GM21529 (cell line): Measurements from ENCODE around the gene GAA.

Experiments used
- ATAC-seq: cut with Tn5 transposase; IDR thresholded peaks from one replicate; pipeline ENCODE4 v1.9.1; 2021; ENCODE audit not compliant: unreplicated experiment

Gene GAA

DNA sequence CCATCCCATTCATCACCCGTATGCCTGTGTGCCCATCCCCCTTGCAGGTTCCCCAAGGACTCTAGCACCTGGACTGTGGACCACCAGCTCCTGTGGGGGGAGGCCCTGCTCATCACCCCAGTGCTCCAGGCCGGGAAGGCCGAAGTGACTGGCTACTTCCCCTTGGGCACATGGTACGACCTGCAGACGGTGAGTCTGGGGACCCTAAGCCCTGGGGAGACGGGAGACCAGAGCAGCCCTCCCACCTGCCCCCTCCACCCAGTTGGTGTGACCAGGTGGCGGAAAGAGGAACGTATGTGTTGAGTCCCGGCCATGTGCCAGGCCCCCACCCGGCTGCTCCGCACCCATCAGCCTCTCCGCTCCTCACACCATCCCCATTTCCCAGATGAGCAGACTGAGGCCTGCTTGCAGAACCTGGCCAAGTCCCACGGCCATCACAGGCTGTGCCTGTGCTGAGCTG is 15.6 kb downstream of the GAA start:
- ATAC-seq, result no peak

DNA sequence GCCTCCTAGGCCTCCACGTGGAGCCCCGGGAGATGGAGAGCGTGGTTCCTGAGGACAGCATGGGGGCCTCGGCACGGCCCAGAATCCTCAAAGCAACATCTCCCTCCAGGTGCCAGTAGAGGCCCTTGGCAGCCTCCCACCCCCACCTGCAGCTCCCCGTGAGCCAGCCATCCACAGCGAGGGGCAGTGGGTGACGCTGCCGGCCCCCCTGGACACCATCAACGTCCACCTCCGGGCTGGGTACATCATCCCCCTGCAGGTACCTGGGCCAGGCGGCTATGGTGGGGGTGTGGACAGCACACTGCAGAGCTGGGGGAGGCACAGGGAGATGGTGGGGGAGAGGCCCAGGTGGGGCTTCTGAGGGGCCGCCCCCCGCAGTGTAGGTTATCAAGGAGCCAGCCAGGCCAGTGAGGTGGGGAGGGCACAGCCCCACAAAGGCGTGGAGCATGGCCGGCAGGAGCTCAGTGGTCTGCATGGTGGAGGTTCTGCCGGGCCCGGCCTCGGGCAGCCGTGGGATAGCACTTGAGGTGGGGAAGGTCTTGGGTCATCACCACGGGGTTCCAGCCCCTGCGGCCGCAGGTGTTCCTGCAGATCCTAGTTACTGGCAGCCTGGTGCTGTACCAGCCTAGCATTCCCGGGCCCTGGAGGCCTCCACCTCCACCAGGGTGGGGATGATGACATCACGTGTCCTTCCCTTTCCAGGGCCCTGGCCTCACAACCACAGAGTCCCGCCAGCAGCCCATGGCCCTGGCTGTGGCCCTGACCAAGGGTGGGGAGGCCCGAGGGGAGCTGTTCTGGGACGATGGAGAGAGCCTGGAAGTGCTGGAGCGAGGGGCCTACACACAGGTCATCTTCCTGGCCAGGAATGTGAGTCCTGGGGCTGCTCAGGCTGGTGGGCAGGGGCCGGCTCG is 16.4 kb downstream of the GAA start:
- no peak for ATAC-seq

DNA sequence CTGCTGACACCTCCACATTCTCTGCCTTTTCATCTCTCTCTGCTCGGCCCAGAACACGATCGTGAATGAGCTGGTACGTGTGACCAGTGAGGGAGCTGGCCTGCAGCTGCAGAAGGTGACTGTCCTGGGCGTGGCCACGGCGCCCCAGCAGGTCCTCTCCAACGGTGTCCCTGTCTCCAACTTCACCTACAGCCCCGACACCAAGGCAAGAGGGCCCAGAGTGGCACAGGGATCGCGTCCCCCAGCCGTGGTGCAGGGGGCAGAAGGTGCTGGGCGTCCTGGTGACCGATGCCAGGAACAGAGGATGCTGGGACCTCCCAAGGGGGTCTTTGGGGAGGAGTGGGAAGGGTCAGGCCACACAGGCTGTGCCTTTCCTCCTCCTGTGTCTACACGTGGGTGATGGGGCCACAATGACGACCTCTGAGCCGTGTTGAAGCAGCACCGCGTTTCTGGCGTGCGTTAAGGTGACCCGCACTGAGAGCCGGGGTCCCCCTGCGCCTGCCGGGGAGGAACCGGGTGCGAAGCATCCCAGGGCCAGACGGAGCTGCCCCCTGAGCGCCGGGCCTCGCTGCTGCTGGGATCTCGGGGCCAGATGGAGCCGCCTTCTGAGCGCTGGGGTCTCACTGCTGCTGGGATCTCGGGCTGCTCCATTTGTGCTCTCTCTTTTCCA is 17.4 kb downstream of the GAA start:
- ATAC-seq, result no peak

DNA sequence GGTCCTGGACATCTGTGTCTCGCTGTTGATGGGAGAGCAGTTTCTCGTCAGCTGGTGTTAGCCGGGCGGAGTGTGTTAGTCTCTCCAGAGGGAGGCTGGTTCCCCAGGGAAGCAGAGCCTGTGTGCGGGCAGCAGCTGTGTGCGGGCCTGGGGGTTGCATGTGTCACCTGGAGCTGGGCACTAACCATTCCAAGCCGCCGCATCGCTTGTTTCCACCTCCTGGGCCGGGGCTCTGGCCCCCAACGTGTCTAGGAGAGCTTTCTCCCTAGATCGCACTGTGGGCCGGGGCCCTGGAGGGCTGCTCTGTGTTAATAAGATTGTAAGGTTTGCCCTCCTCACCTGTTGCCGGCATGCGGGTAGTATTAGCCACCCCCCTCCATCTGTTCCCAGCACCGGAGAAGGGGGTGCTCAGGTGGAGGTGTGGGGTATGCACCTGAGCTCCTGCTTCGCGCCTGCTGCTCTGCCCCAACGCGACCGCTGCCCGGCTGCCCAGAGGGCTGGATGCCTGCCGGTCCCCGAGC is 17.9 kb downstream of the GAA start:
- no peak for ATAC-seq

DNA sequence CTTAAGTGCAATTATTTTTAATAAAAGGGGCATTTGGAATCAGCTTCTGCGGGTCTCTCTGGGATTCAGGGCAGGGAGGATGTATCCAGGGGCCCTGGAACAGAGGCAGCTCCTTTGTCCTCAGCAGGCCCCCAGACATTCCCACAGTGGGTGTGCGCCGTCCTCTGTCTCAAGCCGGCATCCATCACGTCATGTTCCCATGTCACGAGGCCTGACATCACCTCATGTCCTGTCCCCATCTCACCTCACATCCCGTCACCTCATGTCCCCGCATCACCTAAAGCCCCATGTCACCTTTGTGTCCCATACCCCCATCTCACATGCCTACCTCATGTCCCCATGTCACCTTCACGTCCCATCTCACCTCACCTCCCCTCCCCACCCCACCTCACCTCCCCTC is 18.5 kb downstream of the GAA start:
- no peak for ATAC-seq

DNA sequence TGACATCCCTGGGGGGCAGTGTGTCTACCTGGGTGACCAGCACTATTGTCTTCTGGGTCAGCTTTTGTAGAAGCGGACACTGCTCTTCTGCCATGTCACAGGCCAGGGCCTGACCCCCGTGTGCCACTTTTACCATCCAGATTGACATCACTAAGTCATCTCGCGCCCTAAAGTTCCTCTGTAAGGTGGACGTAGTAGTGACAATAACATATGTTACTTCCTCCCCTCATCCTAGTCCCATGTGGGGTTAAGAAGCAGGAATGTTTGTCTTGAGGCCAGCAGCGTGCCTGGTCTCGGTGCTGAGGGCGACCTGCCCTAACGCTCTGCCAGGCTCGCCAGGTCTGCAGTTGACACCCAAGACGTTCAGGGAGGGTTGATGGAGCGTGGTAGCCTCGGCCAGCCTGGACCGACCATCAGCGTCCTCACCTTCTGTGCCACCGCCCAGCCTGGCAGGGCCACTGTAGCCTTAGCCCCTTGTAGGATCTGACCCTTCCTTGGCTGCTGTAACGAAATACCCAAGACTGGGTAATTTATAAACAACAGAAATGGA is 20.7 kb downstream of the GAA start:
- ATAC-seq, result no peak

DNA sequence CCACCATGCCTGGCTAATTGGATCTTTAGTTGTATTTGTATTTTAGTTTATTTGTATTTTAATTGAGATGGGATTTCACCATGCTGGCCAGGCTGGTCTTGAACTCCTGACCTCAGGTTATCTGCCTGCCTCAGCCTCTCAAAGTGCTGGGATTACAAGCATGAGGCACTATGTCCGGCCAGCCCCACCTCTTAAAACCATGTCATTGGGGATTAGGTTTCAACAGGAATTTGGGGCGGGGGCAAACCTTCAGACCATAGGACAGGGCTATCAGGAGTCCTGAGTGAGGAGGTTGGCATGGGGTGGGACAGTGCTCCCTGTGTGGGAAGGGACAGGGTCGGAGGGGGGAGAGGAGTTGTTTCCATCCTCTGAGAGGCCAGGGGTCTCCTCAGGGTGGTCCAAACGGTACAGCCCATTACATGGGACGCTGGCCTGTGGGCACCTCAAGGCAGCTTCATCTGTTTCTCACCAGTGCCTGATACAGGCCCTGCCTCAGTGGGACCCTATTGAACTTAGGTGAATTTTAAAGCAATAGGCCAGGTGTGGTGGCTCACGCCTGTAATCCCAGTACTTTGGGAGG is 21.6 kb downstream of the GAA start:
- ATAC-seq, result no peak

DNA sequence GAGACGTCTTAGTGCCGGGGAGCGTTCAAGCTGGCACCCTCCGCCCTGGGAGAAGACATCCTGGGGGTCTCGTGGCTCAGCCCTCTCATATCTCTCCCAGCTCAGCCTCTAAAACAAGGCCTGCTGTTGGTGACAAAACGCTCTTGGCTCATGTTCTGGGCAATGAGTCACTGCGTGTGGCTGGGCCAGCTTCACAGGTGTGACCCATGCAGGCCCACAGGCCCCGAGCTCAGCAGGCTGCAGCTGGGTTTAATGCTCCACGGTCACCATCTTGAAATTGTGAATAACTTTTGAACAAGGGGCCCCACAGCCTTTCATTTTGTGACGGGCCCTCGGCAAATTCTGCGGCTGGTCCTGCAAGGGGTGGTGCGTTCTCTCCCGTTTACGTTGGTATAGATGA is 22.4 kb downstream of the GAA start:
- ATAC-seq, result no peak

DNA sequence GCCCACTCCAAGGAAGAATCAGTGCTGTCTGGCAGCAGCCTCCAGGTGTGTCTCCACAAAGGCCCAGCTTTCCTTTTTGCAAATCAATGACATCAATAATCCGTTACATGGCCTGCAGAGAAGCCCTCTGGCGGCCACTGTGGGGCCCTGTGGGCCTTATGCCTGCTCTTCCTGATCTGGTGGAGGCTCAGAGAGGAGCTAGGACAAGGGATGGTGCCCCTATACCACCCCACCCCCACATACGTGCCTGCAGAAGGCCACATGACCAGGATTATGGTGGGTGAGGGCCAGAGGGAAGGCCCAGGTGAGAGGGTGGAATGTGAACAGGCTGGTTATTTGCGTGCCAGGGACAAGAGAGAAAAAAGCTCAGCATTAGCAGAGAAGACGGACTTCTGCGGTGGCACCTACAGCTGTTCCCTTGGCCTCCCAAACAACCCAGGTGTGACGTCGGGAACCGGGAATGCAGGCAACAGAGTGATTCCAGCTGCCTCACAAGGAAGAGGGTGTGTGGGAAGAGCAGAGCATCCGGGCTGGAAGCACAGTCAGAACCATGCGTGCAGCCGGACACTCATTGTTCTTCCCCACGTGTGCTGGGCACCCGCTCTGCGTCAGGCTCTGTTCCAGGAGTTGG is 23.1 kb downstream of the GAA start:
- ATAC-seq, result no peak

DNA sequence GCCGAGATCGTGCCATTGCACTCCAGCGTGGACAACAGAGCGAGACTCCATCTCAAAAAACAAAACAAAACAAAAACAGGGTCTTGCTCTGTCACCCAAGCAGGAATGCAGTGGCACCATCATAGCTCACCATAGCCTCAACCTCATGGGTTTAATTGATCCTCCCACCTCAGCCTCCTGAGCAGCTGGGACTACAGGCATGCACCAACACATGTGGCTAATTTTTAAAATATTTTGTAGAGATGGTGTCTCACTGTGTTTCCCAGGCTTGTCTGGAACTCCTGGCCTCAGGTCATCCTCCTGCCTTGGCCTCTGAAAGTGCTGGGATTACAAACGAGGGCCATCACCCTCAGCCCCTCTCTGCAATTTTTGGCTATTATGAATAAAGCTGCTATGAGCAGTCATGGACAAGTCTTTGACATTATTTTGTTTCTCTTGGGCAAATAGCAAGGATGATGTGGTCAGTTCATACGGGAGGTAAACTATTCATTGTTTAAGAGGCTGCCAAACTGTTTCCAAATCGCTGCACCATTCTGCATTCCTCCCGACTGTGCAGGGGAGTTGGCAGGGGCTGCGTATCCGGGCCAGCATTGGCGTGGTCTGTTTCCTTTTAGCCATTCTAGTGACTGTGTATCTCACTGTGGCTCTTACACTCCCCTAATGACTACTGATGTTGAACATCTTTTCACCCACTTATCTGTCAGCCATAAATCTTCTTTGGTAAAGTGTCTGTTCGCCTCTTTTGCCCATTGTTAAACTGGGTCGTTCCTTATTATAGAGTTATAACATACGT is 24.5 kb downstream of the GAA start:
- no peak for ATAC-seq

DNA sequence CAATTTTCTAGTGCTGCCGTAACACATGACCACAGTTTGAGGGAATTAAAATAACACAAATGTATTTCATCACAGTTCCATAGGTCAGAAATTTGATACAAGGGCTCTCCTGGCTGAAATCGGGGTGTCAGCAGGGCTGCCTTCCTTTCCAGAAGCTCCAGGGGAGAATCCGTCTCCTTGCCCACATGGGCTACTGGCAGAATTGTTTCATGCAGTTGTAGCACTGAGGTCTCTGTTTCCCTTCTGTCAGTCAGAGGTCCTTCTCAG is 25.0 kb downstream of the GAA start:
- ATAC-seq, result no peak

DNA sequence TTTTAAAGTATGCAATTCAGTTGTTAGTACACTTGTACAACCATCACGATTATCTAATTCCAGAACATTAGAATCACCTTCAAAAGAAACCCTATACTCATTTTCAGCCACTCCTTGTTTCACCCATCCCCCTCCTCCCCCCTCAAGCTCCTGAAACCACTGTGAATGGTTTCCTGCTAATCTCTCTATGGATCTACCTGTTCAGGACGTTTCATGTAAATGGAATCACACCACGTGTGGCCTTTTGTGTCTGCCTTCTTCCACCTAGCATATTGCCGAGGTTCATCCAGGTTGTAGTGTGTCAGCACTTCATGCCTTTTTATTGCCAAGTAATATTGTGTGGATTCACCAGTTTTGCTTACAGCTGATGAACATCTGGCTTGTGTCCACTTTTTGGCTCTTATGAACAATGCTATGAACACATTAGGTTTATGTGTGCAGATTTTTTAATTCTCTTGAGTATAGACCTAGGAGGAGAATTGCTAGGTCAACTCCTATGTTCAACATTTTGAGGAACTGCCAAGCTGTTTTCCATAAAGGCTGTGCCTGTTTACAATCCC is 27.7 kb downstream of the GAA start:
- ATAC-seq, result no peak

DNA sequence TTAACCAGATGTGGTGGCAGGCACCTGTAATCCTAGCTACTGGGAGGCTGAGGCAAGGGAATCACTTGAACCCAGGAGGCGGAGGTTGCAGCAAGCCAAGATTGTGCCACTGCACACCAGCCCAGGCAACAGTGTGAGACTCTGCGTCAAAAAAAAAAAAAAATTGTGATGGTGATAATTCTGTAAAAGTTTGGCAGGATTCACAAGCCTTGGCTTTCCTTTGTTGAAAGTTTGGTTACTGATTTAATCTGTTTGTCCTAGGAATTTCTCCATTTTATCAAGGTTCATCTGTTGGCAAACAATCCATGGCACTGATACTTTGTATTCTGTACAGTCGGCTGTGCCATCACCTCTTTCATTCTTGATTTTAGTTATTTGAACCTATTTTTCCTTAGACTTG is 29.6 kb downstream of the GAA start:
- ATAC-seq, result no peak

DNA sequence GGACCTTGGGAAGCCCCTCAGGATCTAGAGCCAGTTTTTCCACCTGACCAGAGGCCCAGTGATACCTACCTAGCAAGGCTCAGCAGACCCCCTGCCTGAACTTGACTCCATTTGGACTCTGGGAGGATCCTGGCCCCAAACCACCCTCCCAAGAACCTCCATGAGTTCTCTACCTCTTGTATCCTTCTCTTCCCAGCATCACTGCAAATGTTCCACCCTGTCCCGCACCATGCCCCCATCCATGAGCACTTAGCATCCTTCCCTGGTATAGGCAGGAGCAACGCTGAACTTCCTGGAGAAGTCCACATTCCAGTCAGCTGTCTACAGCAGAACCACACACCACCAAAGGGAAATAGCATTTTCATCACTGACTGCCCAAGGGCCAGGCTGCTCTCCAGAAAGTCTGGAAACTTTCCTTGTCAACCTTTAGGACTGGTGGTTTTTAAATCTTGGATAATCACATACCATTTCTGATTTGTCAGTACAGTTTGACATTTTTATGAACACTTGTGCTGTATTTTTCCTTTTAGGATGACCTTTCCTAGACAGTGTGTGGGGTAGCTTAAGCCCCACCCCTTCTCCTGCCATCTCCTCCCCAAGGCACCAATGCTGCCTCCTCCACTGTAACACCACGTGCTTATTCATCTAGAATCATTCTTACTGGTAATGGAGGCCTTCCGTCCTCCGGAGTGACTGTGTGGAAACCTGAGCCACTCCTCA is 31.7 kb downstream of the GAA start:
- ATAC-seq, result no peak

DNA sequence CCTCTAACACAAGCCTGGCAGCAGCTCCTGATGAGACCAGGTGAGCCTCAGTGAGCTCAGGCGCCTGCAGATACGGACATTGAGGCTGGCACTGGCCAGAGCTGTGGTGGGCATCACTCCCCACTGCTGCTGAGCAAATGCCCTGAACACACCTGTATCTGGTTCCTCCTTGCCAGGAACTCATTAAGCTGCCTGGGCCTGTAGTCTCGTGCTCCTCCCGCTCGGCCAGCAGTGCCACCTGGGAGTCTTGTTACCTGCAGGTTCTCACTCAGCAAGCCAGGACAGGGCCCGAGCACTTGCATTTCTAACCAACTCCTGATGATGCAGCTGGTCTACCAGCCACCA is 32.2 kb downstream of the GAA start:
- ATAC-seq, result no peak

DNA sequence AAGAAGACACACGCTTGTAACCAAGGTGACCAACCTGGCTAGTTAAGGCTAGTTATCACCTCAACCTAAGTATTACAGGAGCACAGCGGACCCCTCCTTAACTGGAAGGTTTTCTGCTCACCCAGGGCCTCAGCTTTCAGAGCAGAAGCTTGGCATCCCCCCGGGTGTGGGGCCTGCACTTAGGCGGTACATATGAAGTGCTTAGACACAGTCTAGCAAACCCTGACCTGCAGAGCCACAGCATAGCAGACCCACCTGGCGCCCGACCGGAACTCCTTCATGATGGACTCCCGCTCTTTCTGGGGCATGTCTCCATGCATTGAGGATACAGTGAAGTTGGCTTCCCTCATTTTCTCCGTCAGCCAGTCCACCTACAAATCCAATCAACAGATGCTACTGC is 35.8 kb downstream of the GAA start:
- no peak for ATAC-seq

DNA sequence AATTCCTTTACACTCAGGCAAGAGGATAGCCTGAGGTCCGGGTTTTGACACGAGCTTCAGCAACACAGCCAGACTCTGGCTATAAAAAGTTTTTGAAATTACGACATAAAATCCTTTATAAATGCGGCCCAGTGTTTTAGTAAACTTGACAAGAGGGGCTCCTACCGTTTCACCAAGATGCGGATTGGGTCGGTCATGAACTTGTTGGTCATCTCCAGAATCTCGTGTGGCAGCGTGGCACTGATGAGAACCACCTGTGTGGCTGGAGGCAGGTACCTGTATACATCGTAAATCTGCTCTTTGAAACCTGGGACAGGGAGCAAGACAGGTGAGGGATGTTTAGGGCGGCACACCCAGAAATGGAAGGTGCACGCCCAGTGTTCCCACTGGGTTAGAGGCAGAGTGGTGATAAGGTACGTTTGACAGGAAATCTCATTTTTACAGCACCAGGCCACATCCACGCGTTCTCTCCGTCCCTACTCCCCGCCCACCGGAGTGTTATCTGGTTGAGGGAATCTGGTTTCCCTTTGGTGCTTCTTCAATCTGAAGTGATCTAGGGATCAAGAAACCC is 37.6 kb downstream of the GAA start:
- no peak for ATAC-seq

DNA sequence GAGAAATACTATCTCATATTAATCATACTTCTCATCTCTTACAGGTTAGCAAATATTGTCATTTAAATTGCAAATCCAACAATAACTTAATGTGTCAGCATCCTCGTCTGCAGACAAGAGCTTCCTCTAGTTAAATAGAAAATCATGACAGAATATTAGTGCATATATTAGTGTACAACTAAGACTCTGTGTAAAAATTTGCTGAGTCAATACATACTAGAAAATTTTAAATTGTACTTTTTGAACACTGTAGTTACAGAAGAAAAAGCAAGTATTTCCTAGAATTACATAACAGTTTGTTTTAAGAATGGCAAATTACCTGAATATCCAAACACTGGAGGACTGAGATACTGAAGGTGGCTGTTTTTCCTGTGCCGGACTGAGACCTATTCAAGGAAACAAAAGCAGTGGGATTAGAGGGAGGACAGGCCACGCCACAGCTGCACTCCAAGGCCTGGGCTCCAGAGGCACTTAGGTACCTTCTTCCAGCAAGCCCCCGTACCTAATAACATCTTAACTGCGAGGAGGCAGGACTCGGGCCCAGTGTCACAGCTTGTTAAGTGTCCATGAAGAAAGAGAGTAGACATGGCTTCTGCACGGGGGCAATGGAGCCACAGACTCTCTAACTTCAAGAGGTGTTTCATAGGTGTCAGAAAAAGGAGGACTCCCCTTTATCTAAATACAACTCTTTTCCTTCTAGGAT is 40.2 kb downstream of the GAA start:
- no peak for ATAC-seq

DNA sequence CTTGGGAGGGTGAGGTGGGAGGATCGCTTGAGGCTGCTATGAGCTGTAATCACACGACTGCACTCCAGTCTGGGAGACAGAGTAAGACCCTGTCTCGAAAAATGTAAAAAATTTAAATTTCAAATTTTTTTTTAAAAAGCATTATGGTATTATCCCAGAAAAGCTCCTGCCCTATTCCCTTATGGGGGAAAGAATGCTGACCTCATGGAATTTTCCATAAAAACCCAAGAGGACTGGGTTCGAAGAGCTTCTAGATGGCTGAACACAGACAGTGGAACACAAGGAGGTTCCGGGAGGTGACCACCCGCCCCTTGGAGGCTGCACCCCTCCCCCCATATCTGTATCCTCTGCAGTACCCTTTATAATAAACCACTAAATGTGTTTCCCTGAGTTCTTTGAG is 41.5 kb downstream of the GAA start:
- ATAC-seq, result no peak
